GM12891 (cell line): ENCODE data around the gene DQX1.

ENCODE experiments used
- DNase-seq: peaks from one replicate; pipeline ENCODE4 v3.0.0; 2011; ENCODE audit warnings: low spot score; ENCODE audit not compliant: insufficient read length
- FAIRE-seq: peaks from 2 replicates; lab custom pipeline; 2011; peaks lifted over from hg19 to GRCh38; lab: Jason Lieb, UNC
- PAX5 ChIP-seq: IDR thresholded peaks from 2 replicates; pipeline ENCODE4 v1.6.1; 2011; ENCODE audit warnings: low read length, moderate library complexity, mild to moderate bottlenecking; ENCODE audit not compliant: insufficient read depth, severe bottlenecking
- POLR2A ChIP-seq: IDR thresholded peaks from 2 replicates; pipeline ENCODE4 v1.6.1; 2011; ENCODE audit warnings: low read depth, low read length, control low read depth
- POLR2AphosphoS5 ChIP-seq: IDR thresholded peaks from 2 replicates; pipeline ENCODE4 v1.6.1; 2011; ENCODE audit warnings: low read depth, low read length, control low read depth
- POU2F2 ChIP-seq: IDR thresholded peaks from 2 replicates; pipeline ENCODE4 v1.6.1; 2011; ENCODE audit warnings: low read depth, mild to moderate bottlenecking, control low read depth, low read length, moderate library complexity
- SPI1 ChIP-seq: IDR thresholded peaks from 2 replicates; pipeline ENCODE4 v1.6.1; 2011; ENCODE audit warnings: low read depth, low read length, control low read depth
- TAF1 ChIP-seq: IDR thresholded peaks from 2 replicates; pipeline ENCODE4 v1.6.1; 2011; ENCODE audit warnings: low read depth, low read length, control low read depth

The DQX1 gene

GRCh38 chr2:74553892-74554819 lies 28.1 kb upstream of the DQX1 start, which contains the start of the genes DOK1 and LOXL3:
TSS of gene DOK1 (plus strand) at chr2:74554720. CDS start at chr2:74554755, 35 bp downstream.
TSS of gene LOXL3 (minus strand) at chr2:74553942. CDS start at chr2:74552634, 1,308 bp downstream.
- no peak for TF ChIP-seq POU2F2
- no peak for TF ChIP-seq PAX5
- 0 out of 2 replicates have a peak, but pooled peaks have one; percentile 2 for TF ChIP-seq SPI1
- TF ChIP-seq POLR2A = peak; percentile 8; the same call in 1 of the 2 replicates
- FAIRE-seq (peak; percentile 69), DNase-seq (peak; percentile 89)

GRCh38 chr2:74552914-74553811 lies 27.1 kb upstream of the DQX1 start:
- TF ChIP-seq SPI1 (no peak), POLR2A (no peak), POLR2AphosphoS5 (no peak), TAF1 (no peak), POU2F2 (no peak), PAX5 (no peak)
- no peak for DNase-seq
- peak; percentile 20 for FAIRE-seq

DNA sequence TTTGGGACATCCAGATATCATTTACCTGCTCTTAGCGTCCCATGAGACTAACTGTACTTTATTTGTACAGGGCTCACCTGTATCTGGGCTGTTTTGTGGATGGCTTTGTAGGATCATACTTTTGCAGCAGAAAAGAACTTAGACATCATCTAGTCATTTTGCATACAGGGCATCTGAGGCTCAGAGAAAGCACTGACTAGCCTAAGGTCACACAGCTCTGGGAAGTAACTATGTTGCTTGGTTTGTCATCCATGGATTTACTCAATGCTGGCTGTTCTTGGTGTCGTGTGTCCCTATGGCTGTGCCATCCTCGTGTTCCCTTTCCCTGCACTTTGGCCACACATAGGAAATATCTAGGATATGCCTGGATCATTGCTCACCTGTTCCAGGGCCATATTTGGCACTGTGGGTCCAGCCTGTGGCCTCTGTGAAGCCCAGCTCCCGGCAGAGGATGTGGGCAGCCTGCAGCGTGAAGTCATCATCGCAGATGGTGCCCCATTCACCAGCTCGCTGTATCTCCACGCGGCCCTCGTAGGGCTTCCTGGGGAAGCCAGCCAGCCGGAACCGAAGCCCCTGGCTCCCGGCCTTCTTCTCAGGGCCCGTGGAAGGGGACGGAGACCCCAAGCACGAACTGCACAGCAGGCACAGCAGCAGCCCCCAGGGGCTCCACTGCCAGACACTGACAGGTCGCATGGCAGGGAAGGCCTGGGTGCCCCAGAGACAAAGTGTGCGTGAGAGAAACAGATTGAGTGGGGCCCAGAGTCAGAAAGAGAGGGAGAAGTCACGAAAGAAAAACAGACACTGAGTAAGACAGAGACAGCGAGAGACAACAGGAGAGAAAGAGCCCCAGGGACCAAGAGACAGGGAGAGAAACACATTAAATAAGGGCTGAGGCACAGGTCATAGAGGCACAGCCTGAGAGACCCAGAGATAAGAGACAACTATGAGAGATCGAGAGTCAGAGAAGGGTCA lies 26.2 kb upstream of the DQX1 start:
- FAIRE-seq = peak; percentile 9
- no peak for DNase-seq
- TF ChIP-seq SPI1 (no peak), TAF1 (no peak), POLR2A (no peak), POU2F2 (no peak), POLR2AphosphoS5 (no peak), PAX5 (no peak)

DNA sequence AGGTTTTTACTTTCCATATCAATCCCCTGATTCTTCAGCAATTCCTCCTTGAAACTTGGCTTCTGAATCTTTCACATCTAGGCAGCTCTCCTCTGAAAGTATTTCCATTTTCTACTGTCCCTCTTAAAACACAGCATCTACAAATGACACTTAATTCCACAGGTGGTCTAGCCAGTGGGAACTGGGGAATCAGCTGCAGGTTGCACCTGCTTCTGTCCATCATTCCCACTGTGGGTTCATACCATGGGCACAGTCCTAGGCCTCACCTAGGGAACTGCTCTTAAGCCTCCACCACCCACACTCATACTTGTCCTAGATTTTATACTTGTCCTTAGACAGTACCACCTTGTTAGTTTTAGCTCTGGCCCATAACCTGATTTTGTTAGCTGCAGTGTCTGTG lies 25.5 kb upstream of the DQX1 start:
- DNase-seq (no peak), FAIRE-seq (no peak)
- TF ChIP-seq TAF1 (no peak), POLR2A (no peak), POU2F2 (no peak), POLR2AphosphoS5 (no peak), PAX5 (no peak), SPI1 (no peak)

DNA sequence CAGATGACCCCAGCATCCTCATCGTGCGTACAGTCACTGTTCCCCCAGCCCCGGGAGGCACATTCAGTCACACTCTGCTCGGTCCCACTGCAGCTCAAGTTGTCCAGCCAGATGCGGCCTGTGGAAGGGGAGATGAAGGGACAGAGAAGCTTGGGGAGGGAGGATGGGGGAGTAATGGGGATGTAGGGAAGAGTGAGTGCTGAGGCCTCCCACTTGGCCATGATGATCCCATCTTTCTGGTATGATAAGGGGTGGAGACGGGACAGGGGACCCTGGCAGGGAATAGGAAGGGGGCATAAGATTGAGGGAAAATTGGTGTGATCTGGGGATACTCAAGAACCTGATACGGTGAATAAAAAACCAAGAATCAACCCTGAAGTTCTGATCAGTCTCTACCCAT lies 24.2 kb upstream of the DQX1 start:
- FAIRE-seq (no peak), DNase-seq (no peak)
- no peak for TF ChIP-seq POLR2AphosphoS5
- TF ChIP-seq PAX5 = no peak
- TF ChIP-seq SPI1 = no peak
- TF ChIP-seq POU2F2 = no peak
- no peak for TF ChIP-seq POLR2A
- TF ChIP-seq TAF1 = no peak

GRCh38 chr2:74548900-74549826 lies 23.1 kb upstream of the DQX1 start:
- TF ChIP-seq POLR2A (peak; percentile 45; the same call in 1 of the 2 replicates), POLR2AphosphoS5 (peak; percentile 30; the same call in 1 of the 2 replicates), POU2F2 (no peak)
- DNase-seq = no peak
- FAIRE-seq = peak; percentile 50

DNA sequence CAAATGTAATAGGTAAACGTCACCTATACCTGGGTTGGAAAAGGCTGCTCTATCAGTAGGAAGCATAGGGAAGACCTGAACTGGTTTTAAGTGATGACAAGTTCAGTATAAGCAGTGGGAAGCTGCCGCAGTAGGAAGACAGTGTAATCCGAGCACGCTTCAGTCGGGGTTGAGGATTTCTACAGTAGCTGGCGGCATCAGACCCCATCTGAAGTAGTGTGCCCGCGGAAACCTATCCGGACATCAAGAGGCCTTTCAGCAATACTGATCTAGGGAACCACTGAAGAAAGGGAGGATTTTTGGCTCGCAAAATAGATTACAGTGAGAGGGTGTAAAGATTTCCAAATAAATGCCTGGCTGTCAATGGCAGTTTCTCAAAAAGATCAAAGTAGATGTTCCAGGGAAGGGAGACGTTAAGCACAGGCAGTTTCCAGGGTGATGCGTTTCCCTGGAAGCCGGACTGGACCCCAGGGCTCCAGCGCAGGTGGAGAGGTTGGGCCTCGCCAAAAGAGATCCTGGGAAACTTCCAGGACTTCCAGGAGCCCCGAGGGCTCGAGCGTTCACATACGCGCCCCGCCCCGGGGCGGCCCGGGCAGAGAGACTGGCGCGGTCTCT lies 22.4 kb upstream of the DQX1 start:
- DNase-seq = no peak
- FAIRE-seq = no peak
- TF ChIP-seq SPI1 = no peak
- TF ChIP-seq POLR2A = no peak
- TF ChIP-seq POLR2AphosphoS5 = no peak
- no peak for TF ChIP-seq PAX5

- FAIRE-seq = no peak
- TF ChIP-seq PAX5 = no peak
- no peak for TF ChIP-seq POU2F2
- no peak for TF ChIP-seq SPI1
- no peak for TF ChIP-seq POLR2AphosphoS5
- TF ChIP-seq POLR2A = no peak
- no peak for TF ChIP-seq TAF1
- DNase-seq = no peak
These were observed 20.0 kb upstream of the DQX1 start for GRCh38 chr2:74546004-74546403.
